Measurements from ENCODE around the gene C16orf92.
"Not testable (repeated sequence)": the region's sequence is repeated elsewhere in the genome, so short reads cannot be mapped to it uniquely, and the experiment has no call there.

The C16orf92 gene

GRCh38 chr16:30033270-30033669 lies 10.3 kb downstream of the C16orf92 start:
- Histone ChIP-seq H3K27ac (replicated peaks) (no peak overlapping the region), H3K4me3 (replicated peaks; ENCODE audit: insufficient read depth, low read length) (no peak overlapping the region), H3K27me3 (ENCODE audit: insufficient read depth, poor library complexity, severe bottlenecking) (peaks cover 40% of the 10 kb centered on the region)
- TF ChIP-seq REST (IDR thresholded peaks at IDR 0.05; ENCODE audit: insufficient replicate concordance, low read depth), result no peak
- no peak for TF ChIP-seq POLR2AphosphoS5 (IDR thresholded peaks at IDR 0.05; ENCODE audit: low read depth)
- TF ChIP-seq GABPA (IDR thresholded peaks at IDR 0.05; ENCODE audit: low read depth), result no peak
- no peak for TF ChIP-seq SPI1 (IDR thresholded peaks at IDR 0.05; ENCODE audit: borderline replicate concordance, low read depth)
- TF ChIP-seq CTCF (IDR thresholded peaks at IDR 0.05; ENCODE audit: insufficient read depth, low read length), result no peak
- DNase-seq (ENCODE audit: low read depth in 1 of 2, low spot score in 1 of 2), result no peak

GRCh38 chr16:30040221-30040620 lies 17.2 kb downstream of the C16orf92 start:
- Histone ChIP-seq H3K27me3 (ENCODE audit: insufficient read depth, poor library complexity, severe bottlenecking) (peaks cover 5% of the 10 kb centered on the region), H3K4me3 (replicated peaks; ENCODE audit: insufficient read depth, low read length) (no peak overlapping the region), H3K27ac (replicated peaks) (no peak overlapping the region)
- no peak for DNase-seq (ENCODE audit: low read depth in 1 of 2, low spot score in 1 of 2)
- TF ChIP-seq REST (IDR thresholded peaks at IDR 0.05; ENCODE audit: insufficient replicate concordance, low read depth) (no peak), GABPA (IDR thresholded peaks at IDR 0.05; ENCODE audit: low read depth) (no peak), SPI1 (IDR thresholded peaks at IDR 0.05; ENCODE audit: borderline replicate concordance, low read depth) (peak; percentile 20; the same call in 1 of the 2 replicates)

GRCh38 chr16:30040690-30041089 lies 17.7 kb downstream of the C16orf92 start:
- not testable (repeated sequence) for H3K27ac ChIP-seq (replicated peaks); H3K4me3 ChIP-seq (replicated peaks; ENCODE audit: insufficient read depth, low read length); H3K27me3 ChIP-seq (ENCODE audit: insufficient read depth, poor library complexity, severe bottlenecking); DNase-seq (ENCODE audit: low read depth in 1 of 2, low spot score in 1 of 2)

- TF ChIP-seq GABPA (IDR thresholded peaks at IDR 0.05; ENCODE audit: low read depth) (no peak), CTCF (IDR thresholded peaks at IDR 0.05; ENCODE audit: insufficient read depth, low read length) (peak; percentile 8), SPI1 (IDR thresholded peaks at IDR 0.05; ENCODE audit: borderline replicate concordance, low read depth) (no peak)
- no peak overlapping the region for H3K27ac ChIP-seq (replicated peaks)
- DNase-seq (ENCODE audit: low read depth in 1 of 2, low spot score in 1 of 2), result no peak
- no peaks in the 10 kb centered on the region for H3K27me3 ChIP-seq (ENCODE audit: insufficient read depth, poor library complexity, severe bottlenecking)
- H3K4me3 ChIP-seq (replicated peaks; ENCODE audit: insufficient read depth, low read length), result no peak overlapping the region
Observed at GRCh38 chr16:30041841-30042240, 18.8 kb downstream of the C16orf92 start.

- Histone ChIP-seq H3K27me3 (ENCODE audit: insufficient read depth, poor library complexity, severe bottlenecking) (no peaks in the 10 kb centered on the region), H3K4me3 (replicated peaks; ENCODE audit: insufficient read depth, low read length) (no peak overlapping the region), H3K27ac (replicated peaks) (no peak overlapping the region)
- TF ChIP-seq CTCF (IDR thresholded peaks at IDR 0.05; ENCODE audit: insufficient read depth, low read length) (no peak), GABPA (IDR thresholded peaks at IDR 0.05; ENCODE audit: low read depth) (no peak), POLR2AphosphoS5 (IDR thresholded peaks at IDR 0.05; ENCODE audit: low read depth) (no peak), SPI1 (IDR thresholded peaks at IDR 0.05; ENCODE audit: borderline replicate concordance, low read depth) (no peak), REST (IDR thresholded peaks at IDR 0.05; ENCODE audit: insufficient replicate concordance, low read depth) (no peak)
- DNase-seq (ENCODE audit: low read depth in 1 of 2, low spot score in 1 of 2), result no peak
Observed at GRCh38 chr16:30046178-30046577, 23.2 kb downstream of the C16orf92 start.

Measured in HL-60 (cell line).